ENCODE measurements around the gene FTH1. TPM values are rescaled to one million over a fixed set of nuclear protein-coding genes. Genes with fewer than 3 reads are reported as not detected.

Gene FTH1
- total and polyA plus RNA-seq, 2 of the 13 experiments (the other 11 are each of a cell fraction or from before 2014, with no cell fraction given) = 607 to 760 TPM

- TF ChIP-seq FOXP4 (CRISPR knock-in tag; IDR thresholded peaks at IDR 0.05) (peak; percentile 49), ZNF879 (CRISPR knock-in tag; IDR thresholded peaks at IDR 0.05) (no peak), AFF4 (CRISPR knock-in tag; IDR thresholded peaks at IDR 0.05) (no peak), HNRNPL (IDR thresholded peaks at IDR 0.05; ENCODE audit: low read depth, low read length) (no peak), ZHX2 (IDR thresholded peaks at IDR 0.05; ENCODE audit: low read depth) (no peak), ZHX2 (CRISPR knock-in tag; IDR thresholded peaks at IDR 0.05; ENCODE audit: borderline replicate concordance) (no peak), ONECUT2 (CRISPR knock-in tag; IDR thresholded peaks at IDR 0.05) (peak; percentile 60; the same call in 1 of the 2 replicates), GATAD1 (CRISPR knock-in tag; IDR thresholded peaks at IDR 0.05) (no peak), SALL1 (CRISPR knock-in tag; IDR thresholded peaks at IDR 0.05) (peak; percentile 53; the same call in 1 of the 2 replicates), SMAD3 (CRISPR knock-in tag; IDR thresholded peaks at IDR 0.05) (peak; percentile 23; the same call in 1 of the 2 replicates), NCOA2 (CRISPR knock-in tag; IDR thresholded peaks at IDR 0.05) (peak; percentile 18; the same call in 1 of the 2 replicates), ZNF841 (CRISPR knock-in tag; IDR thresholded peaks at IDR 0.05; ENCODE audit: borderline replicate concordance) (no peak), SOX5 (CRISPR knock-in tag; IDR thresholded peaks at IDR 0.05; ENCODE audit: borderline replicate concordance) (peak; percentile 32; the same call in 1 of the 2 replicates), ZNF674 (CRISPR knock-in tag; IDR thresholded peaks at IDR 0.05; ENCODE audit: low read depth) (no peak), PAXIP1 (CRISPR knock-in tag; conservative IDR thresholded peaks at IDR 0.05) (peak; percentile 58)
Observed at GRCh38 chr11:61985869-61986268, 18.4 kb upstream of the FTH1 start (continued).

All from HepG2 (cell line).